Stimulated activated CD8-positive, alpha-beta memory T cell treated with anti-CD3 and anti-CD28 coated beads, Interleukin-2, amount 100 ng/mL, for 48 hours (primary cell): ENCODE results near the gene GPC6.

Source experiments
- DNase-seq, 2 donors: peaks; one replicate each; pipeline ENCODE4 v3.0.0-alpha.2; 2020; ENCODE audit warnings: low read depth in 2 of 2

GPC6 gene

GRCh38 chr13:94243551-94243950 lies 1016.9 kb downstream of the GPC6 start:
- no peak for DNase-seq

GRCh38 chr13:94246495-94246894 lies 1019.9 kb downstream of the GPC6 start:
- DNase-seq, result no peak

- DNase-seq, result no peak
Measured at GRCh38 chr13:94247890-94248289, 1021.3 kb downstream of the GPC6 start.

GRCh38 chr13:94248454-94249228 lies 1022.0 kb downstream of the GPC6 start:
- DNase-seq, result no peak

- DNase-seq, result no peak
Measured at GRCh38 chr13:94249512-94249911, 1022.9 kb downstream of the GPC6 start.

GRCh38 chr13:94251831-94252608 lies 1025.4 kb downstream of the GPC6 start:
- no peak for DNase-seq

GRCh38 chr13:94254737-94255136 lies 1028.1 kb downstream of the GPC6 start:
- DNase-seq, result no peak

- no peak for DNase-seq
Measured at GRCh38 chr13:94256721-94257120, 1030.1 kb downstream of the GPC6 start.

GRCh38 chr13:94259984-94260383 lies 1033.4 kb downstream of the GPC6 start:
- no peak for DNase-seq

GRCh38 chr13:94261163-94261562 lies 1034.6 kb downstream of the GPC6 start:
- no peak for DNase-seq

GRCh38 chr13:94263038-94263437 lies 1036.4 kb downstream of the GPC6 start:
- DNase-seq, result no peak

- DNase-seq, result no peak
Measured at GRCh38 chr13:94267581-94268366, 1041.2 kb downstream of the GPC6 start.

GRCh38 chr13:94268661-94269060 lies 1042.1 kb downstream of the GPC6 start:
- no peak for DNase-seq

- DNase-seq, result no peak
Measured at GRCh38 chr13:94269557-94269956, 1043.0 kb downstream of the GPC6 start.

GRCh38 chr13:94270556-94270955 lies 1043.9 kb downstream of the GPC6 start:
- DNase-seq, result no peak

GRCh38 chr13:94272038-94272437 lies 1045.4 kb downstream of the GPC6 start:
- no peak for DNase-seq

- DNase-seq, result no peak
Measured at GRCh38 chr13:94280349-94280748, 1053.7 kb downstream of the GPC6 start.

- no peak for DNase-seq
Measured at GRCh38 chr13:94280845-94281244, 1054.2 kb downstream of the GPC6 start.

GRCh38 chr13:94286581-94286980 lies 1060.0 kb downstream of the GPC6 start:
- no peak for DNase-seq

GRCh38 chr13:94291631-94292322 lies 1065.2 kb downstream of the GPC6 start:
- DNase-seq, result no peak

- DNase-seq, result no peak
Measured at GRCh38 chr13:94292323-94292640, 1065.7 kb downstream of the GPC6 start.

GRCh38 chr13:94296471-94296870 lies 1069.9 kb downstream of the GPC6 start:
- no peak for DNase-seq
